OCI-LY7 (cell line): ENCODE results near the gene CRYBA4. TPM values are rescaled to one million over a fixed set of nuclear protein-coding genes. Genes with fewer than 3 reads are reported as not detected.

Experiments used
- BruUV-seq: library from RNA; stranded (reverse); fragments of 400-500 nt; replicated peaks from 2 replicates; lab custom pipeline; 2021; lab: Mats Ljungman, UMichigan
- CTCF ChIA-PET: fragments of 300-600 bp; sonication (Branson Sonifier 250); formaldehyde crosslinking; loops from one replicate; lab custom pipeline; 2022; ENCODE audit warnings: antibody characterized with exemption; ENCODE audit not compliant: unreplicated experiment; lab: Charles Lee
- POLR2A ChIA-PET: fragments of 300-600 bp; sonication (Branson Sonifier 250); formaldehyde crosslinking; loops from one replicate; lab custom pipeline; 2022; ENCODE audit warnings: antibody characterized with exemption; lab: Charles Lee
- DNase-seq: peaks from one replicate; pipeline ENCODE4 v3.0.0-alpha.2; 2015; ENCODE audit warnings: low spot score
- H2AFZ ChIP-seq: fragments of 200-600 bp; sonication (generic), shearing (Covaris generic); 2 replicates; pipeline ENCODE4 v1.6.1; 2014; ENCODE audit warnings: mild to moderate bottlenecking, antibody characterized with exemption, low read length, moderate library complexity
- H3K27ac ChIP-seq: fragments of 200-600 bp; sonication (generic); 2 replicates; pipeline ENCODE4 v1.5.1; 2014; ENCODE audit warnings: mixed run types, low read depth, mild to moderate bottlenecking, moderate library complexity, low read length, inconsistent platforms; ENCODE audit not compliant: poor library complexity, severe bottlenecking
- H3K36me3 ChIP-seq: fragments of 200-600 bp; sonication (generic); 2 replicates; pipeline ENCODE4 v1.6.1; 2014; ENCODE audit warnings: mild to moderate bottlenecking, antibody characterized with exemption, low read length, moderate library complexity, mixed read lengths; ENCODE audit not compliant: insufficient read depth
- H3K4me1 ChIP-seq: fragments of 200-600 bp; sonication (generic); 2 replicates; pipeline ENCODE4 v1.5.1; 2014; ENCODE audit warnings: mild to moderate bottlenecking, low read length; ENCODE audit not compliant: insufficient read depth, poor library complexity, severe bottlenecking
- H3K4me2 ChIP-seq: fragments of 200-600 bp; sonication (generic); 2 replicates; pipeline ENCODE4 v1.6.1; 2014; ENCODE audit warnings: mild to moderate bottlenecking, low read length
- H3K4me3 ChIP-seq: fragments of 200-600 bp; sonication (generic); 2 replicates; pipeline ENCODE4 v1.5.1; 2014; ENCODE audit warnings: mild to moderate bottlenecking, low read depth, low read length; ENCODE audit not compliant: poor library complexity, severe bottlenecking
- H3K79me2 ChIP-seq: fragments of 200-600 bp; sonication (generic); 2 replicates; pipeline ENCODE4 v1.6.1; 2016; ENCODE audit warnings: low read depth, mild to moderate bottlenecking, low read length, moderate library complexity, mixed read lengths; ENCODE audit not compliant: insufficient read depth
- H3K9me2 ChIP-seq: fragments of 200-600 bp; sonication (generic); 2 replicates; pipeline ENCODE4 v1.6.1; 2016; ENCODE audit warnings: mild to moderate bottlenecking, low read length, mixed read lengths; ENCODE audit not compliant: insufficient read depth
- H3K9me3 ChIP-seq: fragments of 200-600 bp; sonication (generic); 2 replicates; pipeline ENCODE4 v1.6.1; 2014; ENCODE audit warnings: mild to moderate bottlenecking, mixed run types, low read length, mixed read lengths
- H4K20me1 ChIP-seq: fragments of 200-600 bp; sonication (generic); 2 replicates; pipeline ENCODE4 v1.6.1; 2014; ENCODE audit warnings: mild to moderate bottlenecking, antibody characterized with exemption, low read length, moderate library complexity, mixed read lengths; ENCODE audit not compliant: insufficient read depth
- CTCF ChIP-seq: fragments of 200-600 bp; sonication (generic); conservative IDR thresholded peaks from 2 replicates; pipeline ENCODE4 v1.5.1; 2014; ENCODE audit warnings: mild to moderate bottlenecking, antibody characterized with exemption, low read length, moderate library complexity, mixed read lengths
- EZH2phosphoT487 ChIP-seq: fragments of 200-600 bp; sonication (generic); IDR thresholded peaks from 2 replicates; pipeline ENCODE4 v1.6.1; 2018; ENCODE audit warnings: low read depth, borderline replicate concordance, mild to moderate bottlenecking, mixed run types, antibody characterized with exemption, low read length, moderate library complexity, mixed read lengths
- intact Hi-C: fragments of 100-400 bp; cut with micrococcal nuclease; formaldehyde crosslinking; loops from one replicate; pipeline ENCODE4 v1.10.0; 2022; ENCODE audit not compliant: unreplicated experiment
- total RNA-seq, 2 experiments: library from RNA; depleted of rRNA in 1 of 2; stranded (reverse); fragments of >200 nt in 1 of 2; shearing (Covaris generic) in 1 of 2; gene quantifications; 2 replicates each; pipeline ENCODE4 v1.2.3, GENCODE V29; 2014 to 2022

The CRYBA4 gene
- total RNA-seq, 2 experiments from 2014 or later = not detected

- H3K4me1 ChIP-seq = peaks cover 31% of the 10 kb centered on the region
- no TSS peak for BruUV-seq
- intact Hi-C loops = no loop called here
These were observed 30.1 kb downstream of the CRYBA4 start for GRCh38 chr22:26651815-26652214.

GRCh38 chr22:26656891-26657851, 35.4 kb downstream of the CRYBA4 start, which contains the start of gene MIAT:
MIAT (plus strand) TSS chr22:26657588.
- DNase-seq = no peak
- peak within 1 kb of the TSS; percentile 58 for H3K27ac ChIP-seq
- POLR2A ChIA-PET = no interaction called here

More at GRCh38 chr22:26651815-26652214, 30.1 kb downstream of the CRYBA4 start:
- ChIA-PET CTCF (no interaction called here), POLR2A (interaction anchor here (0.8 to 1.5 kb wide), 2 partner anchors 10 to 206 kb away, joined by 3 read pairs; no protein-coding TSS in a partner anchor)
- Histone ChIP-seq H4K20me1 (no peaks in the 10 kb centered on the region), H2AFZ (no peak overlapping the region), H3K36me3 (no peaks in the 10 kb centered on the region), H3K9me3 (no peaks in the 10 kb centered on the region), H3K4me3 (no peak overlapping the region), H3K27ac (no peak overlapping the region), H3K4me2 (no peak overlapping the region; the same call in 1 of the 2 replicates), H3K9me2 (no peaks in the 10 kb centered on the region), H3K79me2 (no peaks in the 10 kb centered on the region)
- DNase-seq = no peak
- no peak for TF ChIP-seq EZH2phosphoT487
- TF ChIP-seq CTCF = no peak

More at GRCh38 chr22:26656891-26657851, 35.4 kb downstream of the CRYBA4 start, which contains the start of gene MIAT:
- Histone ChIP-seq H2AFZ (peak within 1 kb of the TSS; percentile 68), H3K4me2 (peak within 1 kb of the TSS; percentile 81), H3K4me3 (peak within 1 kb of the TSS; percentile 50), H3K9me2 (no peaks in the 10 kb centered on the region), H3K9me3 (no peaks in the 10 kb centered on the region), H3K36me3 (no peaks in the 10 kb centered on the region), H3K79me2 (no peaks in the 10 kb centered on the region), H3K4me1 (peaks cover 54% of the 10 kb centered on the region), H4K20me1 (no peaks in the 10 kb centered on the region)
- CTCF ChIA-PET = no interaction called here
- BruUV-seq = no TSS peak
- TF ChIP-seq EZH2phosphoT487 = no peak
- no peak for TF ChIP-seq CTCF
- intact Hi-C loops = no loop called here
